WTC11 (cell line): ENCODE measurements around the gene ARHGAP10. TPM values are rescaled to one million over a fixed set of nuclear protein-coding genes. Genes with fewer than 3 reads are reported as not detected.

Experiments
- ATAC-seq: fragments of 200-7000 bp; cut with Tn5 transposase; 2 replicates; pipeline ENCODE4 v1.10.0; 2021; ENCODE audit warnings: mild to moderate bottlenecking, moderate library complexity
- CTCF ChIA-PET: fragments of 300-600 bp; sonication (Branson Sonifier 250); formaldehyde crosslinking; loops from one replicate; lab custom pipeline; 2021; ENCODE audit warnings: antibody characterized with exemption; lab: Charles Lee
- POLR2A ChIA-PET: fragments of 350-600 bp; sonication (Branson Sonifier 250); formaldehyde crosslinking; loops from one replicate; lab custom pipeline; 2021; ENCODE audit warnings: antibody characterized with exemption; lab: Charles Lee
- DNase-seq: peaks from one replicate; pipeline ENCODE4 v3.0.0; 2021; ENCODE audit warnings: low spot score
- H3K27ac Mint-ChIP-seq: 2 replicates; pipeline ENCODE4 v1.8.0; 2021; ENCODE audit warnings: mixed read lengths
- H3K27me3 Mint-ChIP-seq: 2 replicates; pipeline ENCODE4 v1.8.0; 2021; ENCODE audit warnings: low read depth, mild to moderate bottlenecking, moderate library complexity, mixed read lengths
- H3K36me3 Mint-ChIP-seq: 2 replicates; pipeline ENCODE4 v1.8.0; 2021; ENCODE audit warnings: mixed read lengths
- H3K4me1 Mint-ChIP-seq: 2 replicates; pipeline ENCODE4 v1.8.0; 2022; ENCODE audit warnings: mixed read lengths
- H3K4me3 Mint-ChIP-seq: 2 replicates; pipeline ENCODE4 v1.8.0; 2021; ENCODE audit warnings: mild to moderate bottlenecking, moderate library complexity, mixed read lengths
- H3K9me3 Mint-ChIP-seq: 2 replicates; pipeline ENCODE4 v1.8.0; 2021; ENCODE audit warnings: mixed read lengths
- E2F1 ChIP-seq: sonication (generic); formaldehyde crosslinking; IDR thresholded peaks from 2 replicates; pipeline ENCODE4 v1.8.0; 2022; ENCODE audit warnings: mild to moderate bottlenecking, missing genetic modification reagents
- ESRRA ChIP-seq: sonication (generic); formaldehyde crosslinking; IDR thresholded peaks from 2 replicates; pipeline ENCODE4 v1.8.1; 2022; ENCODE audit warnings: mild to moderate bottlenecking, missing genetic modification reagents, borderline replicate concordance
- NFATC4 ChIP-seq: fragments of 250-450 bp; sonication (Bioruptor Pico); IDR thresholded peaks from 2 replicates; pipeline ENCODE4 v1.9.0; 2021; ENCODE audit warnings: mild to moderate bottlenecking
- NR1H2 ChIP-seq: sonication (generic); formaldehyde crosslinking; IDR thresholded peaks from 2 replicates; pipeline ENCODE4 v1.9.0; 2021; ENCODE audit warnings: mild to moderate bottlenecking, moderate library complexity, missing genetic modification reagents
- RELA ChIP-seq: sonication (generic); formaldehyde crosslinking; IDR thresholded peaks from 2 replicates; pipeline ENCODE4 v1.8.1; 2022; ENCODE audit warnings: missing genetic modification reagents, mild to moderate bottlenecking, borderline replicate concordance
- TCF7 ChIP-seq: sonication (generic); formaldehyde crosslinking; IDR thresholded peaks from 2 replicates; pipeline ENCODE4 v1.8.0; 2022; ENCODE audit warnings: mild to moderate bottlenecking, low read depth, missing genetic modification reagents, moderate library complexity
- USF1 ChIP-seq: sonication (generic); formaldehyde crosslinking; IDR thresholded peaks from 2 replicates; pipeline ENCODE4 v1.8.0; 2022; ENCODE audit warnings: mild to moderate bottlenecking, missing genetic modification reagents
- ZMAT4 ChIP-seq: fragments of 250-450 bp; sonication (Bioruptor Pico); IDR thresholded peaks from 2 replicates; pipeline ENCODE4 v1.9.0; 2021; ENCODE audit warnings: mild to moderate bottlenecking
- total RNA-seq: library from RNA; stranded (reverse); gene quantifications from 3 replicates; pipeline ENCODE4 v1.2.3, GENCODE V29; 2021
- TF ChIP-seq, protein P1 (sequence below): sonication (generic); formaldehyde crosslinking; IDR thresholded peaks from 2 replicates; pipeline ENCODE4 v1.8.1; 2023; ENCODE audit warnings: mild to moderate bottlenecking, missing genetic modification reagents, moderate library complexity
- TF ChIP-seq, protein P2 (sequence below): sonication (generic); formaldehyde crosslinking; IDR thresholded peaks from 2 replicates; pipeline ENCODE4 v1.8.1; 2023; ENCODE audit warnings: mild to moderate bottlenecking, moderate library complexity, missing genetic modification reagents

ARHGAP10 gene
- total RNA-seq, 1 experiment from 2014 or later, result 9.6 TPM

GRCh38 chr4:147773261-147774184, 41.6 kb downstream of the ARHGAP10 start (continued):
- no peak for TF ChIP-seq TCF7

GRCh38 chr4:147776716-147777115, 44.8 kb downstream of the ARHGAP10 start:
- DNase-seq (no peak), ATAC-seq (no peak; the same call in 1 of the 2 replicates)
- H3K36me3 Mint-ChIP-seq, result no peaks in the 10 kb centered on the region
- POLR2A ChIA-PET, result no interaction called here
- no peak overlapping the region for H3K4me3 Mint-ChIP-seq
- H3K27ac Mint-ChIP-seq, result no peak overlapping the region
- H3K4me1 Mint-ChIP-seq, result peaks cover 8% of the 10 kb centered on the region
- no peaks in the 10 kb centered on the region for H3K9me3 Mint-ChIP-seq
- H3K27me3 Mint-ChIP-seq, result no peaks in the 10 kb centered on the region
- CTCF ChIA-PET, result interaction anchor here (1.3 to 1.5 kb wide), 2 partner anchors 12 to 90 kb away, joined by 3 to 4 read pairs; no protein-coding TSS in a partner anchor
- no peak for TF ChIP-seq ESRRA (CRISPR knock-in tag)

DNA sequence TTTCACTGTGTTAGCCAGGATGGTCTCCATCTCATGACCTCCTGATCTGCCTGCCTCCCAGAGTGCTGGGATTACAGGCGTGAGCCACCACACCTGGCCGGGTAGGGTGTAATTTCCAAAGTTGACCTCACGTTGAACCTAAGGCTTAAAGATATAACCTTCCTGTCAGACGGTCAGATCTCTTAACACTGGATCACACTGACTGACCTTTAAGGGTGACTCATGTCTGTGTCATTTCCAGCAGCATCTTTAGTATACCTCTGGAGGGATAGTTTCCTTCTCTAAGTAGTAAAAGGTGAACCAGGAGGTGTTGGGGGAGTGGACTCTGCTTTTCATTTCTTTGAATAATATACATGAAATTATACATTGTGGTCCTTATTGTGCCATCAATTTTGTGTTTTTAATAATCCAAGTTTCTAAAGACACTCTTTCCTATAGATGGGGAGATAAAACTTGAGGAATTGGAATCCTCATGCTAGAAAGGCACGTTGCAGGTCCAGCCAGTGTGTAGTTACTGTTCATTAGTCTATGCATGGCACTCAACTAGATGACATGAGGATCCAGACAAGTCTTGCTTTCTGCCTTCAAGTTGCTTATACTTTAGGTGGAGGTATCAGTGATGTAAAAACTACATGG, 45.7 kb downstream of the ARHGAP10 start:
- H3K4me1 Mint-ChIP-seq, result peaks cover 3% of the 10 kb centered on the region
- CTCF ChIA-PET, result interaction anchor here (1.3 kb wide), 1 partner anchor 90 kb away, joined by 4 read pairs; no protein-coding TSS in a partner anchor
- H3K27ac Mint-ChIP-seq, result no peak overlapping the region
- DNase-seq, result no peak
- POLR2A ChIA-PET, result no interaction called here
- H3K4me3 Mint-ChIP-seq, result no peak overlapping the region
- H3K9me3 Mint-ChIP-seq, result no peaks in the 10 kb centered on the region
- TF ChIP-seq, protein P1, sequence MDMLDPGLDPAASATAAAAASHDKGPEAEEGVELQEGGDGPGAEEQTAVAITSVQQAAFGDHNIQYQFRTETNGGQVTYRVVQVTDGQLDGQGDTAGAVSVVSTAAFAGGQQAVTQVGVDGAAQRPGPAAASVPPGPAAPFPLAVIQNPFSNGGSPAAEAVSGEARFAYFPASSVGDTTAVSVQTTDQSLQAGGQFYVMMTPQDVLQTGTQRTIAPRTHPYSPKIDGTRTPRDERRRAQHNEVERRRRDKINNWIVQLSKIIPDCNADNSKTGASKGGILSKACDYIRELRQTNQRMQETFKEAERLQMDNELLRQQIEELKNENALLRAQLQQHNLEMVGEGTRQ (CRISPR knock-in tag), result no peak
- TF ChIP-seq NR1H2 (CRISPR knock-in tag) (no peak), E2F1 (CRISPR knock-in tag) (no peak), ZMAT4 (CRISPR knock-in tag) (no peak), NFATC4 (CRISPR knock-in tag) (no peak)
- TF ChIP-seq, protein P2, sequence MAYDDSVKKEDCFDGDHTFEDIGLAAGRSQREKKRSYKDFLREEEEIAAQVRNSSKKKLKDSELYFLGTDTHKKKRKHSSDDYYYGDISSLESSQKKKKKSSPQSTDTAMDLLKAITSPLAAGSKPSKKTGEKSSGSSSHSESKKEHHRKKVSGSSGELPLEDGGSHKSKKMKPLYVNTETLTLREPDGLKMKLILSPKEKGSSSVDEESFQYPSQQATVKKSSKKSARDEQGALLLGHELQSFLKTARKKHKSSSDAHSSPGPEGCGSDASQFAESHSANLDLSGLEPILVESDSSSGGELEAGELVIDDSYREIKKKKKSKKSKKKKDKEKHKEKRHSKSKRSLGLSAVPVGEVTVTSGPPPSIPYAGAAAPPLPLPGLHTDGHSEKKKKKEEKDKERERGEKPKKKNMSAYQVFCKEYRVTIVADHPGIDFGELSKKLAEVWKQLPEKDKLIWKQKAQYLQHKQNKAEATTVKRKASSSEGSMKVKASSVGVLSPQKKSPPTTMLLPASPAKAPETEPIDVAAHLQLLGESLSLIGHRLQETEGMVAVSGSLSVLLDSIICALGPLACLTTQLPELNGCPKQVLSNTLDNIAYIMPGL (CRISPR knock-in tag), result no peak
- ATAC-seq, result no peak
- no peaks in the 10 kb centered on the region for H3K27me3 Mint-ChIP-seq
- H3K36me3 Mint-ChIP-seq, result no peaks in the 10 kb centered on the region

GRCh38 chr4:147778942-147779341, 47.1 kb downstream of the ARHGAP10 start:
- no peak overlapping the region for H3K27ac Mint-ChIP-seq
- ChIA-PET POLR2A (no interaction called here), CTCF (no interaction called here)
- H3K36me3 Mint-ChIP-seq, result no peaks in the 10 kb centered on the region
- H3K27me3 Mint-ChIP-seq, result no peaks in the 10 kb centered on the region
- ATAC-seq (no peak), DNase-seq (no peak)
- H3K9me3 Mint-ChIP-seq, result no peaks in the 10 kb centered on the region
- no peak overlapping the region for H3K4me3 Mint-ChIP-seq
- H3K4me1 Mint-ChIP-seq, result no peaks in the 10 kb centered on the region
- TF ChIP-seq RELA (no peak), NFATC4 (CRISPR knock-in tag) (no peak), USF1 (CRISPR knock-in tag) (no peak)
